Measurements from ENCODE around the gene ARHGAP10.

Gene ARHGAP10

DNA sequence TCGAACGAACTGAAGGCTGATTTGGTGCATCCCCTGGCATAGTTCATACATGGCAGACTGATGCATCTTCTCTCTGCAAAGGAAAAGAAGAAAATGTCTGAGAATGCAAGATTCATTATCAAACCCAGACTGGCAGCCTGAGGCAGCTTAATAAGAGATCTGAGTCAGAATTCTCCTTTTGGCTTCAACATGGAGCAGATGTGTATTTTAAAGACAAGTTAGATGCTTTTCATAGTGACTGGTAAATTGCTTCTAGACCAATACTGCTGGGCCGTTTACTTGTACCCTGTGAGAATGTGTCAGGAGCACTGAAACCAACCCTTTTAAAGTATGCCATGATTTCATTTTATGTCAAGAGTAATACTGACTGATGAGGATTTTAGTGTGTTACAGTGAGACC is 388.3 kb downstream of the ARHGAP10 start:
- TF ChIP-seq POLR2A (IDR thresholded peaks at IDR 0.05; ENCODE audit: extremely low read depth, insufficient read length), result no peak
- no peak for TF ChIP-seq MYC (IDR thresholded peaks at IDR 0.05; ENCODE audit: low read depth, low read length)
- TF ChIP-seq, protein P1, sequence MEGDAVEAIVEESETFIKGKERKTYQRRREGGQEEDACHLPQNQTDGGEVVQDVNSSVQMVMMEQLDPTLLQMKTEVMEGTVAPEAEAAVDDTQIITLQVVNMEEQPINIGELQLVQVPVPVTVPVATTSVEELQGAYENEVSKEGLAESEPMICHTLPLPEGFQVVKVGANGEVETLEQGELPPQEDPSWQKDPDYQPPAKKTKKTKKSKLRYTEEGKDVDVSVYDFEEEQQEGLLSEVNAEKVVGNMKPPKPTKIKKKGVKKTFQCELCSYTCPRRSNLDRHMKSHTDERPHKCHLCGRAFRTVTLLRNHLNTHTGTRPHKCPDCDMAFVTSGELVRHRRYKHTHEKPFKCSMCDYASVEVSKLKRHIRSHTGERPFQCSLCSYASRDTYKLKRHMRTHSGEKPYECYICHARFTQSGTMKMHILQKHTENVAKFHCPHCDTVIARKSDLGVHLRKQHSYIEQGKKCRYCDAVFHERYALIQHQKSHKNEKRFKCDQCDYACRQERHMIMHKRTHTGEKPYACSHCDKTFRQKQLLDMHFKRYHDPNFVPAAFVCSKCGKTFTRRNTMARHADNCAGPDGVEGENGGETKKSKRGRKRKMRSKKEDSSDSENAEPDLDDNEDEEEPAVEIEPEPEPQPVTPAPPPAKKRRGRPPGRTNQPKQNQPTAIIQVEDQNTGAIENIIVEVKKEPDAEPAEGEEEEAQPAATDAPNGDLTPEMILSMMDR (IDR thresholded peaks at IDR 0.05; ENCODE audit: low read depth, low read length), result no peak
- TF ChIP-seq, protein P2, sequence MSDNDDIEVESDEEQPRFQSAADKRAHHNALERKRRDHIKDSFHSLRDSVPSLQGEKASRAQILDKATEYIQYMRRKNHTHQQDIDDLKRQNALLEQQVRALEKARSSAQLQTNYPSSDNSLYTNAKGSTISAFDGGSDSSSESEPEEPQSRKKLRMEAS (IDR thresholded peaks at IDR 0.05; ENCODE audit: low read depth, low read length), result no peak
- DNase-seq (ENCODE audit: low read depth), result no peak
- H3K4me3 ChIP-seq (ENCODE audit: low read depth, low read length), result no peak overlapping the region

All from NB4 (cell line).